ENCODE results near the gene TTC9.

Gene TTC9

GRCh38 chr14:70653662-70654061, 11.9 kb downstream of the TTC9 start:
- no peak for DNase-seq (ENCODE audit: low spot score)
- no peak overlapping the region for H3K27ac ChIP-seq
- no peak overlapping the region for H3K4me3 ChIP-seq
- TF ChIP-seq CTCF (IDR thresholded peaks at IDR 0.05), result no peak

GRCh38 chr14:70654632-70655031, 12.9 kb downstream of the TTC9 start:
- no peak for DNase-seq (ENCODE audit: low spot score)
- TF ChIP-seq CTCF (IDR thresholded peaks at IDR 0.05), result no peak
- no peak overlapping the region for H3K27ac ChIP-seq

GRCh38 chr14:70655110-70655826, 13.6 kb downstream of the TTC9 start:
- Histone ChIP-seq H3K4me3 (no peak overlapping the region), H3K27ac (no peak overlapping the region)
- no peak for DNase-seq (ENCODE audit: low spot score)
- TF ChIP-seq CTCF (IDR thresholded peaks at IDR 0.05), result no peak

More at GRCh38 chr14:70654632-70655031, 12.9 kb downstream of the TTC9 start:
- H3K4me3 ChIP-seq, result no peak overlapping the region

GRCh38 chr14:70658899-70659298, 17.2 kb downstream of the TTC9 start:
- no peak for DNase-seq (ENCODE audit: low spot score)
- TF ChIP-seq CTCF (IDR thresholded peaks at IDR 0.05), result no peak
- Histone ChIP-seq H3K27ac (no peak overlapping the region), H3K4me3 (no peak overlapping the region)

GRCh38 chr14:70660967-70661893, 19.5 kb downstream of the TTC9 start:
- DNase-seq (ENCODE audit: low spot score), result no peak
- Histone ChIP-seq H3K4me3 (no peak overlapping the region), H3K27ac (no peak overlapping the region)
- no peak for TF ChIP-seq CTCF (IDR thresholded peaks at IDR 0.05)

GRCh38 chr14:70662080-70662479, 20.4 kb downstream of the TTC9 start:
- DNase-seq (ENCODE audit: low spot score), result no peak
- no peak overlapping the region for H3K27ac ChIP-seq

More at GRCh38 chr14:70662080-70662479, 20.4 kb downstream of the TTC9 start:
- no peak overlapping the region for H3K4me3 ChIP-seq
- TF ChIP-seq CTCF (IDR thresholded peaks at IDR 0.05), result no peak

Measured in coronary artery (tissue), 2 donors.